GM19099 (cell line): ENCODE measurements around the gene PCDHA11.

Source experiments
- POLR2A ChIP-seq: IDR thresholded peaks from 3 replicates; pipeline ENCODE4 v1.6.1; 2011; ENCODE audit warnings: low read depth; ENCODE audit not compliant: insufficient read length; ENCODE audit errors: extremely low read depth

Gene PCDHA11, protein sequence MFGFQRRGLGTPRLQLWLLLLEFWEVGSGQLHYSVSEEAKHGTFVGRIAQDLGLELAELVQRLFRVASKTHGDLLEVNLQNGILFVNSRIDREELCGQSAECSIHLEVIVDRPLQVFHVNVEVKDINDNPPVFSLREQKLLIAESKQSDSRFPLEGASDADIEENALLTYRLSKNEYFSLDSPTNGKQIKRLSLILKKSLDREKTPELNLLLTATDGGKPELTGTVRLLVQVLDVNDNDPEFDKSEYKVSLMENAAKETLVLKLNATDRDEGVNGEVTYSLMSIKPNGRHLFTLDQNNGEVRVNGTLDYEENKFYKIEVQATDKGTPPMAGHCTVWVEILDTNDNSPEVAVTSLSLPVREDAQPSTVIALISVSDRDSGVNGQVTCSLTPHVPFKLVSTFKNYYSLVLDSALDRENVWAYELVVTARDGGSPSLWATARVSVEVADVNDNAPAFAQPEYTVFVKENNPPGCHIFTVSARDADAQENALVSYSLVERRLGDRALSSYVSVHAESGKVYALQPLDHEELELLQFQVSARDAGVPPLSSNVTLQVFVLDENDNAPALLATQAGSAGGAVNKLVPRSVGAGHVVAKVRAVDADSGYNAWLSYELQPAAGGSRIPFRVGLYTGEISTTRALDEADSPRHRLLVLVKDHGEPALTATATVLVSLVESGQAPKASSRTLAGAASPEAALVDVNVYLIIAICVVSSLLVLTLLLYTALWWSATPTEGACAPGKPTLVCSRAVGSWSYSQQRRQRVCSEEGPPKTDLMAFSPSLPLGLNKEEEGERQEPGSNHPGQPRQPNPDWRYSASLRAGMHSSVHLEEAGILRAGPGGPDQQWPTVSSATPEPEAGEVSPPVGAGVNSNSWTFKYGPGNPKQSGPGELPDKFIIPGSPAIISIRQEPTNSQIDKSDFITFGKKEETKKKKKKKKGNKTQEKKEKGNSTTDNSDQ

DNA sequence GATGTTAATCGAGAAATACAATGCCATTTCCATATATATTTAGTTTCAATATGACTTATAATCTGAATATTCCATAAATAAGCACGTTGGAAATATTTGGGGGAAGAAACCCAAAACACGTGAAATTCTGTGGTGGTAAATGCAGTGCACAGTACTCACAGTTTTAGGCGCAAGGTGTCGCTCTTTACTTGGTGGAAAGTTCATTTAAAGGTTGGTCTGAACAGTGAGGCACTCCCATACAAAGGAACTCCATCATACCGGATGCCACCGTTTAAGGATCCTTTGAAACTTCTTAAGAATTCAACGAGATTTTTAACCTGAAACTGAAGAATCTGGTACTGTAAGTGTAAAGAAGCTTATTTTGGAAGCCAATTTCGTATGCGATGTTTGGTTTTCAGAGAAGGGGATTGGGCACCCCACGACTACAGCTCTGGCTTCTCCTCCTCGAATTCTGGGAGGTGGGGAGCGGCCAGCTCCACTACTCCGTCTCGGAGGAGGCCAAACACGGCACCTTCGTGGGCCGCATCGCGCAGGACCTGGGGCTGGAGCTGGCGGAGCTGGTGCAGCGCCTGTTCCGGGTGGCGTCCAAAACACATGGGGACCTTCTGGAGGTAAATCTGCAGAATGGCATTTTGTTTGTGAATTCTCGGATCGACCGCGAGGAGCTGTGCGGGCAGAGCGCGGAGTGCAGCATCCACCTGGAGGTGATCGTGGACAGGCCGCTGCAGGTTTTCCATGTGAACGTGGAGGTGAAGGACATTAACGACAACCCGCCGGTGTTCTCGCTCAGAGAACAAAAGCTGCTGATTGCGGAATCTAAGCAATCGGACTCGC, at the start of gene PCDHA11:
PCDHA11 (plus strand) TSS at position 237 of the 834 bp plus-strand sequence; CDS start at position 384, 147 bp downstream.
- TF ChIP-seq POLR2A = no peak

DNA sequence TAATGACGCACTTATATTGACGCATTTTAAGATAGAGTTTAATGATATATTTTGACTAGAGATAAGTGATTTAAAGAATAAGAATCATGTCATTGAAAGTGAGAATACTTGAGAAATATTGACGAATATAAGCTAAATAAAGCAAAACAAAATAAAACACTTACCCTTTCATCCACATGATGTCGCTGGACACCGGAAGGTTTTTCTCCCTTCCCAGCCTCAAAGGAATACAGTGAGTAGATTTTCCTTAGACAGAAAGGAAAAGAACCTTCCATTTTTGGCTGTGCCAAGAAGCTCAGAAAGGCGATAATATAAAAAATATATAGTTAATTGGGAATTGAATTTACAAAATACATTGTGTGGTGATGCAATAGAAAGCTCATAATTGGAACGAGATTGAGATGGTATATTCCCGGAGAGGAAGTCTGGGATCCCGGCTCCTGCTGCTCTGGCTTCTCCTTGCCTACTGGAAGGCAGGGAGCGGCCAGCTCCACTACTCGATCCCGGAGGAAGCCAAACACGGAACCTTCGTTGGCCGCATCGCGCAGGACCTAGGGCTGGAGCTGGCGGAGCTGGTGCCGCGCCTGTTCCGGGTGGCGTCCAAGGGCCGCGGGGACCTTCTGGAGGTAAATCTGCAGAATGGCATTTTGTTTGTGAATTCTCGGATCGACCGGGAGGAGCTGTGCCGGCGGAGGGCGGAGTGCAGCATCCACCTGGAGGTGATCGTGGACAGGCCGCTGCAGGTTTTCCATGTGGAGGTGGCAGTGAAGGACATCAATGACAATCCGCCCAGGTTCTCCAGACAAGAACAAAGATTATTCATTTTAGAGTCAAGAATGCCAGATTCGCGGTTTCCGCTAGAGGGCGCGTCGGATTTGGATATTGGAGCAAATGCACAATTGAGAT, 47.1 kb upstream of the PCDHA11 start, which contains the start of gene PCDHA5:
PCDHA5 (plus strand) TSS at position 239 of the 906 bp plus-strand sequence.
- no peak for TF ChIP-seq POLR2A

DNA sequence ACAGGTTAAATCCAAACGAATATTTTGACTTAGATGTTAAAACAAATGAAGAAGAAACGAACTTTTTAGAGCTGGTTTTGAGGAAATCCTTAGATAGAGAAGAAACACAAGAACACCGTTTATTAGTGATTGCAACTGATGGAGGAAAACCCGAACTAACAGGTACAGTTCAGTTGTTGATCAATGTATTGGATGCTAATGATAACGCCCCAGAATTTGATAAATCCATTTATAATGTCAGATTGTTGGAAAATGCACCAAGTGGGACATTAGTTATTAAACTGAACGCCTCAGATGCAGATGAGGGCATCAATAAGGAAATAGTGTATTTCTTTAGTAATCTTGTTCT, 46.5 kb upstream of the PCDHA11 start:
- no peak for TF ChIP-seq POLR2A

DNA sequence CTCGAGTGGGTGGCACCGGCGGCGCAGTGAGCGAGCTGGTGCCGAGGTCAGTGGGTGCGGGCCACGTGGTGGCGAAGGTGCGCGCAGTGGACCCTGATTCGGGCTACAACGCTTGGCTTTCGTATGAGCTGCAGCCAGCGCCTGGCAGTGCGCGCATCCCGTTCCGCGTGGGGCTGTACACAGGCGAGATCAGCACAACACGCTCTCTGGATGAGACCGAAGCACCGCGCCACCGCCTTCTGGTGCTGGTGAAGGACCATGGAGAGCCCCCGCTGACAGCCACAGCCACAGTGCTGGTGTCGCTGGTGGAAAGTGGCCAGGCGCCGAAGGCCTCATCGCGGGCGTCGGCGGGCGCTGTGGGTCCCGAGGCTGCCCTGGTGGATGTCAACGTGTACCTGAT, 45.3 kb upstream of the PCDHA11 start:
- no peak for TF ChIP-seq POLR2A

DNA sequence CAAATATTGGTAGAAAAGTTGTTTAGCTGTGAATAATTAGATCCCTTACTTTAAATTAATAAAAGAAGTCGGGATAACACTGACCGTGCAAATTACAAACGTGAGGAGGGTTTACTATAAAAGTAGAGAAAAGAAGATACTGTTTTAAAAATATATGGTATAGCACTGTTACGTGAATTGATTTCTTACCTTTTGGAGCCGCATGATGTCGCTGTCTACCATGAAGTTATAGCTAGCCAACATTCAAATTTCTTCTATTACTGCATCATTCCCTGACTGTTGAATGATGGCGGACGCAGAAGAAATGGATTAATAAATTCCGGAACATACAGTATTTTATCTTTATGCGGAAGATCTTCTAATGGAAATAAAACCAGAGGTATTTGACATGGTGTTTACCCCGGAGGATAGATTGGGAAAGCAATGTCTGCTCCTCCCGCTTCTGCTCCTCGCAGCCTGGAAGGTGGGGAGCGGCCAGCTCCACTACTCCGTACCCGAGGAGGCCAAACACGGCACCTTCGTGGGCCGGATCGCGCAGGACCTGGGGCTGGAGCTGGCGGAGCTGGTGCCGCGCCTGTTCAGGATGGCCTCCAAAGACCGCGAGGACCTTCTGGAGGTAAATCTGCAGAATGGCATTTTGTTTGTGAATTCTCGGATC, 40.9 kb upstream of the PCDHA11 start, which contains the start of gene PCDHA6:
PCDHA6 (plus strand) TSS at position 257 of the 658 bp plus-strand sequence; CDS start at position 389, 132 bp downstream.
- TF ChIP-seq POLR2A = no peak

DNA sequence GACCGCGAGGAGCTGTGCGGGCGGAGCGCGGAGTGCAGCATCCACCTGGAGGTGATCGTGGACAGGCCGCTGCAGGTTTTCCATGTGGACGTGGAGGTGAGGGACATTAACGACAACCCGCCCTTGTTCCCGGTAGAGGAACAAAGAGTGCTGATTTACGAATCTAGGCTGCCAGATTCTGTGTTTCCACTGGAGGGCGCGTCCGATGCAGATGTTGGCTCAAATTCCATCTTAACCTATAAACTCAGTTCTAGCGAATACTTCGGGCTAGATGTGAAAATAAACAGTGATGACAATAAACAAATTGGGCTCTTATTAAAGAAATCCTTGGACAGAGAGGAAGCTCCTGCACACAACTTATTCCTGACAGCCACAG, 40.4 kb upstream of the PCDHA11 start:
- TF ChIP-seq POLR2A = no peak

DNA sequence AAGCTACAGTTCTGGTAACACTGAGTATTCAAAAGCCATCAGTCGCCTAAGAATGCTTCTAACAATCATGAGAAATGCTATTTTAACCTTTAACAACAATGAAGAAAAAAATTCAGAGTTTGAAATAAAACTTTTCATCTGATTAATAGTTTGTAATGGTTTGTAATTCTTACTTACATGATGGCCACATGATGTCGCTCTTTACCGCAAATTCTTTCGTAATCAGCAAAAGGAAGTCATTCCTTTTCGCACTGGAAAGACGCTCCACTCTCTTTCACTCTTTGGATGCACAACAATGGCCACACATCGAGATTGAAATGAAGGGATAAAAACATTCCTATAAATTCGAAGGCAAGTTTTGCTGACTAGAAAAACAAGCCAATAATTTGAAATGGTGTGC, 34.8 kb upstream of the PCDHA11 start, which contains the start of gene PCDHA7:
PCDHA7 (plus strand) TSS at position 277 of the 400 bp plus-strand sequence; CDS start at position 392, 115 bp downstream.
- TF ChIP-seq POLR2A = no peak

DNA sequence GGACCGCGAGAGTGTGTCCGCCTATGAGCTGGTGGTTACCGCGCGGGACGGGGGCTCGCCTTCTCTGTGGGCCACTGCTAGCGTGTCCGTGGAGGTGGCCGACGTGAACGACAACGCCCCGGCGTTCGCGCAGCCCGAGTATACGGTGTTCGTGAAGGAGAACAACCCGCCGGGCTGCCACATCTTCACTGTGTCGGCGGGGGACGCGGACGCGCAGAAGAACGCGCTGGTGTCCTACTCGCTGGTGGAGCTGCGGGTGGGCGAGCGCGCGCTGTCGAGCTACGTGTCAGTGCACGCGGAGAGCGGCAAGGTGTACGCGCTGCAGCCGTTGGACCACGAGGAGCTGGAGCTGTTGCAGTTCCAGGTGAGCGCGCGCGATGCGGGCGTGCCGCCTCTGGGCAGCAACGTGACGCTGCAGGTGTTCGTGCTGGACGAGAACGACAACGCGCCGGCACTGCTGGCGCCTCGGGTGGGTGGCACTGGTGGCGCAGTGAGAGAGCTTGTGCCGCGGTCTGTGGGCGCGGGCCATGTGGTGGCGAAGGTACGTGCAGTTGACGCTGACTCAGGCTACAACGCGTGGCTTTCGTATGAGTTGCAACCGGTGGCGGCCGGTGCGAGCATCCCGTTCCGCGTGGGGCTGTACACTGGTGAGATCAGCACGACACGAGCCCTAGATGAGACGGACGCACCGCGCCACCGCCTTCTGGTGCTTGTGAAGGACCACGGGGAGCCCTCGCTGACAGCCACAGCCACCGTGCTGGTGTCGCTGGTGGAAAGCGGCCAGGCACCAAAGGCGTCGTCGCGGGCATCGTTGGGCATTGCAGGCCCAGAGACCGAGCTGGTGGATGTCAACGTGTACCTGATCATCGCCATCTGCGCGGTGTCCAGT, 32.9 kb upstream of the PCDHA11 start:
- no peak for TF ChIP-seq POLR2A

DNA sequence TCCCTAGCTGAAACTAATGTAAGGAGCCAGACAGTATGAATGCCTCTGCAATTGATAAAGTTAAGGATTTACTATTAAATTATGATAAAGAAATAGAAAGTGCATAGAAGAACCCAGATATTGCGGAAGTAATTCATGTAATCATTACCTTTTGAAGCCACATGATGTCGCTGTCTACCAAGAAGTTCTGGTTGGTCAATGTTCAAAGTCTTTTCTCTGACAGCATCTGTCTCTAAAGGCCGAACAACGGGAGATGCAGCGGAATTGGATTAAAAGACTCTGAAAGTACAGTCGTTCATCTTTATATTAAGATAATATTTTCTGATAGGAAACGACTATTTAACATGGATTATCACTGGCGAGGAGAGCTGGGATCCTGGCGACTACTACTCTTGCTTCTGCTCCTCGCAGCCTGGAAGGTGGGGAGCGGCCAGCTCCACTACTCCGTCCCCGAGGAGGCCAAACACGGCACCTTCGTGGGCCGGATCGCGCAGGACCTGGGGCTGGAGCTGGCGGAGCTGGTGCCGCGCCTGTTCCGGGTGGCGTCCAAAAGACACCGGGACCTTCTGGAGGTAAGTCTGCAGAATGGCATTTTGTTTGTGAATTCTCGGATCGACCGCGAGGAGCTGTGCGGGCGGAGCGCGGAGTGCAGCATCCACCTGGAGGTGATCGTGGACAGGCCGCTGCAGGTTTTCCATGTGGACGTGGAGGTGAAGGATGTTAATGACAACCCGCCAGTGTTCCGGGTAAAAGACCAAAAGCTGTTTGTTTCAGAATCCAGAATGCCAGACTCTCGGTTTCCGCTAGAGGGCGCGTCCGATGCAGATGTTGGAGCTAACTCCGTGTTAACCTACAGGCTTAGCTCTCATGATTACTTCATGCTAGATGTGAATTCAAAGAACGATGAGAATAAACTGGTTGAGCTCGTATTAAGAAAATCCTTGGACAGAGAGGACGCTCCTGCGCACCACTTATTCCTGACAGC, 27.5 kb upstream of the PCDHA11 start, which contains the start of gene PCDHA8:
PCDHA8 (plus strand) TSS at position 210 of the 985 bp plus-strand sequence; CDS start at position 345, 135 bp downstream.
- TF ChIP-seq POLR2A = no peak

DNA sequence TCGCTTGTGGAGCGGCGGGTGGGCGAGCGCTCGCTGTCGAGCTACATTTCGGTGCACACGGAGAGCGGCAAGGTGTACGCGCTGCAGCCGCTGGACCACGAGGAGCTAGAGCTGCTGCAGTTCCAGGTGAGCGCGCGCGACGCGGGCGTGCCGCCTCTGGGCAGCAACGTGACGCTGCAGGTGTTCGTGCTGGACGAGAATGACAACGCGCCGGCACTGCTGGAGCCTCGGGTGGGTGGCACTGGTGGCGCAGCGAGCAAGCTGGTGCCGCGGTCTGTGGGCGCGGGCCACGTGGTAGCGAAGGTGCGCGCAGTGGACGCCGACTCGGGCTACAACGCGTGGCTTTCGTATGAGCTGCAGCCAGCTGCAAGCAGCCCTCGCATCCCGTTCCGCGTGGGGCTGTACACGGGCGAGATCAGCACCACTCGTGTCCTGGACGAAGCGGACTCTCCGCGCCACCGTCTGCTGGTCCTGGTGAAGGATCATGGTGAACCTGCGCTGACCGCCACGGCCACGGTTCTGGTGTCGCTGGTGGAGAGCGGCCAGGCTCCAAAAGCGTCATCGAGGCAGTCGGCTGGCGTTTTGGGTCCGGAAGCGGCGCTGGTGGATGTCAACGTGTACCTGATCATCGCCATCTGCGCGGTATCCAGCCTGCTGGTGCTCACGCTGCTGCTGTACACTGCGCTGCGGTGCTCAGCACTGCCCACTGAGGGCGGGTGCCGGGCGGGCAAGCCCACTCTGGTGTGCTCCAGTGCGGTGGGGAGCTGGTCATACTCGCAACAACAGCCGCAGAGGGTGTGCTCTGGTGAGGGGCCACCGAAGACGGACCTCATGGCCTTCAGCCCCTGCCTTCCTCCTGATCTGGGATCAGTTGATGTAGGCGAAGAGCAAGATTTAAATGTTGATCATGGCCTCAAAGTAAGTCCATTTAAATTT, 25.7 kb upstream of the PCDHA11 start:
- no peak for TF ChIP-seq POLR2A
